Measurements from ENCODE around the gene KREMEN1. TPM values are rescaled to one million over a fixed set of nuclear protein-coding genes. Genes with fewer than 3 reads are reported as not detected.
A peak's percentile ranks its signal among the peaks of the same experiment; 100 is the strongest.
"Not testable (repeated sequence)": the region's sequence is repeated elsewhere in the genome, so short reads cannot be mapped to it uniquely, and the experiment has no call there.

KREMEN1 gene
- total RNA-seq, 1 donor from 2014 or later, result 7.1 TPM

DNA sequence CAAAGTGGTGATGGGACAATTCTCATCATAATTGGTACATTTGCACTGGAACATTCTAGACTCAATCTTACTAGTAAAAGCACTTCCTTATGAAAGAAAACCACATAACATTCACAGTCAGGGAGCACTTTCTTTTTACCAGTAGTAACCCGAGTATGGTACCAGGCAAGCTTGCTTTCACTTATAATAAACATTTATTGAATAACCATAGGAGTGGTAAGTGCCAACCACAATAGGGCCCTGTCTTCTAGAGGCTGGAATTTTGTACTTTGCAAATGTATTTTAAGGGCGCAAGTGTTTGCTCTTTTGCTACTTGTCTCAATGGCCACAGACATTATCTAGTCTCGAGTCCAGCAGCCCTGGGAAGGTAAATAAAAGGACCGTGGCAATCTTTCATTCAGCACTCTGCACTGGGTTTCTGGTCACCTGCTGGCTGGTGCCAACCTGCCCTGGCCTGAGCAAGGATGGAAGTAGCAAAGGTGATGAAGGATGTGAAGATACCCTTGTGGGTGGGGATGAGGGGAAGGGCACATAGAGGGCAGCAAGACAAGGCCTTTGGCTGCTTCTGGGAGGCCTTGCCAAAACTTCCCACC lies 35.4 kb upstream of the KREMEN1 start:
- no peaks in the 10 kb centered on the region for H3K27me3 ChIP-seq (ENCODE audit: control insufficient read depth, insufficient read depth, low read length)
- DNase-seq (ENCODE audit: low read depth), result no peak
- H3K4me3 ChIP-seq (ENCODE audit: low read depth, low read length), result no peak overlapping the region
- TF ChIP-seq, protein P1, sequence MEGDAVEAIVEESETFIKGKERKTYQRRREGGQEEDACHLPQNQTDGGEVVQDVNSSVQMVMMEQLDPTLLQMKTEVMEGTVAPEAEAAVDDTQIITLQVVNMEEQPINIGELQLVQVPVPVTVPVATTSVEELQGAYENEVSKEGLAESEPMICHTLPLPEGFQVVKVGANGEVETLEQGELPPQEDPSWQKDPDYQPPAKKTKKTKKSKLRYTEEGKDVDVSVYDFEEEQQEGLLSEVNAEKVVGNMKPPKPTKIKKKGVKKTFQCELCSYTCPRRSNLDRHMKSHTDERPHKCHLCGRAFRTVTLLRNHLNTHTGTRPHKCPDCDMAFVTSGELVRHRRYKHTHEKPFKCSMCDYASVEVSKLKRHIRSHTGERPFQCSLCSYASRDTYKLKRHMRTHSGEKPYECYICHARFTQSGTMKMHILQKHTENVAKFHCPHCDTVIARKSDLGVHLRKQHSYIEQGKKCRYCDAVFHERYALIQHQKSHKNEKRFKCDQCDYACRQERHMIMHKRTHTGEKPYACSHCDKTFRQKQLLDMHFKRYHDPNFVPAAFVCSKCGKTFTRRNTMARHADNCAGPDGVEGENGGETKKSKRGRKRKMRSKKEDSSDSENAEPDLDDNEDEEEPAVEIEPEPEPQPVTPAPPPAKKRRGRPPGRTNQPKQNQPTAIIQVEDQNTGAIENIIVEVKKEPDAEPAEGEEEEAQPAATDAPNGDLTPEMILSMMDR (IDR thresholded peaks at IDR 0.05; ENCODE audit: insufficient read depth, low read length, poor library complexity, severe bottlenecking), result no peak
- H3K36me3 ChIP-seq (ENCODE audit: control insufficient read depth, insufficient read depth, low read length), result no peaks in the 10 kb centered on the region

DNA sequence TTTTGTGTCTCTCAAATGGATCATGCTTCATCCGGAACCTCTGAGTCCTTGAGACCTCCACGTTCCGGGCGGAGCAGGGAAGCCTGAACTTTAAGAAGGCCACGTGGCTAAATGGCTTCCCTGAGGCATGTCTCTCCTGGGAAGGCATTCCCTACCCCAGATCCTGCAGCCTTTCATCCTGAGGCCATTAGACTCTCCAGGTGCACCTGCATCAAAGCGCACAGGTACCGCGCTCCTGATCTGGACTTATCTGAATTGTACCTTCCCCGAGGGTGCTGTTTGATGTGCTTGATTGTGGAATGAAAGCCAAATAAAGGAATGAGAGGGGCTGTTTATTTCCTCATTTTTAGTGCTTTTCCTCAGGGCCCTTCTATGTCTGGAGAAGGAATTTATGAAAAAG lies 33.7 kb upstream of the KREMEN1 start:
- DNase-seq (ENCODE audit: low read depth), result no peak
- Histone ChIP-seq H3K36me3 (ENCODE audit: control insufficient read depth, insufficient read depth, low read length) (no peaks in the 10 kb centered on the region), H3K27me3 (ENCODE audit: control insufficient read depth, insufficient read depth, low read length) (no peaks in the 10 kb centered on the region), H3K4me3 (ENCODE audit: low read depth, low read length) (no peak overlapping the region)
- TF ChIP-seq, protein P1 (IDR thresholded peaks at IDR 0.05; ENCODE audit: insufficient read depth, low read length, poor library complexity, severe bottlenecking), result no peak

DNA sequence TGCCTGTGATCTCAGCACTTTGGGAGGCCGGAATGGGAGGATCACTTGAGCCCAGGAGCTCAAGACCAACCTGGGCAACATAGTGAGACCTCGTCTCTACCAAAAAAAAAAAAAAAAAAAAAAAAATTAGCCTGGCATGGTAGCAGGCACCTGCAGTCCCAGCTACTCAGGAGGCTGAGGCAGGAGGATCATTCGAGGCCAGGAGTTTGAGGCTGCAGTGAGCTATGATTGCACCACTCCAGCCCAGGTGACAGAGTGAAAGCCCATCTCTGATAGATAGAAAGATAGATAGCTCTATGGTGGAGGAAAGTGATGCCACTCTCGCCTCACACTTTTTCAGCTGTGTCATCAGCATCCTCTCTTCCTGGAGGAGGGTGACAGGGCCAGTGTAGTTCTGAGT lies 33.2 kb upstream of the KREMEN1 start:
- not testable (repeated sequence) for H3K36me3 ChIP-seq (ENCODE audit: control insufficient read depth, insufficient read depth, low read length); H3K27me3 ChIP-seq (ENCODE audit: control insufficient read depth, insufficient read depth, low read length); DNase-seq (ENCODE audit: low read depth); H3K4me3 ChIP-seq (ENCODE audit: low read depth, low read length)

DNA sequence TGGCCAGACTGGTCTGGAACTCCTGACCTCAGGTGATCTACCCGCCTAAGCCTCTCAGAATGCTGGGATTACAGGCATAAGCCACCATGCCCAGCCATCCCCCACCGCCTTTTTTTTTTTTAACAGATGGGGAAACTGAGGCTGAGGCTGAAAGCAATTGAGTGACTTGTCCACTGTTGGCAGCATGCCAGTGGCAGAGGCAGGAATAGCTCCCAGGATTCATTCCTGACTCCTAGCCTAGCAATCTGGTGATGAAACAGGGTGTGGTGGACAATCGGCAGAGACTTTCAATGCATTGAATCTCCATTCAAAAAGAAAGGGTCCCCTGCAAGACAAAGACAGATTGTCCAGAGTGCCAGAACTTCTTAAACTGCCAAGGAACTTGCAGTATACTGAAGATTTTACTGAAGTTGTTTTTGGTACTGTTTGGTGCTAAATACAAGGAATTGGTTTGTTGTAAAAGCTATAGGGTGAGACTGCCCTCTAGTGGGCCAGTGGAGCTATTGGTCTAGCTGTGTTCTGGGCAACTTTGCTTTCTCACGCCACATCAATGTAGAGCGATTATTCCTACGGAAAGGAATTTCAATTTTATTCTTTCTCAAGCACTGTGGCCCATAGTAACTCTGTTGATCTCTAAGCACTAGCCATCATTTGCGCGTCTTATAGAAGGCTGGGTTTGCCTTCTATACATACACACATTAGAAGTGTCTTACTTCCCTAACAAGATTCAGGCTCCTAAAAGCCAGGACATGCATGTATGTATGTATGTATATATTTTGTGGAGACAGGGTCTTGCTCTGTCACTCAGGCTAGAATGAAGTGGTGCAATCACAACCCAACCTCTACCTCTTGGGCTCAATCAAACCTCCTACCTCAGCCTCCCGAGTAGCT lies 32.2 kb upstream of the KREMEN1 start:
- TF ChIP-seq, protein P1 (IDR thresholded peaks at IDR 0.05; ENCODE audit: insufficient read depth, low read length, poor library complexity, severe bottlenecking), result peak; percentile 95
- H3K36me3 ChIP-seq (ENCODE audit: control insufficient read depth, insufficient read depth, low read length), result no peaks in the 10 kb centered on the region
- H3K27me3 ChIP-seq (ENCODE audit: control insufficient read depth, insufficient read depth, low read length), result no peaks in the 10 kb centered on the region
- DNase-seq (ENCODE audit: low read depth), result no peak
- no peak overlapping the region for H3K4me3 ChIP-seq (ENCODE audit: low read depth, low read length)

DNA sequence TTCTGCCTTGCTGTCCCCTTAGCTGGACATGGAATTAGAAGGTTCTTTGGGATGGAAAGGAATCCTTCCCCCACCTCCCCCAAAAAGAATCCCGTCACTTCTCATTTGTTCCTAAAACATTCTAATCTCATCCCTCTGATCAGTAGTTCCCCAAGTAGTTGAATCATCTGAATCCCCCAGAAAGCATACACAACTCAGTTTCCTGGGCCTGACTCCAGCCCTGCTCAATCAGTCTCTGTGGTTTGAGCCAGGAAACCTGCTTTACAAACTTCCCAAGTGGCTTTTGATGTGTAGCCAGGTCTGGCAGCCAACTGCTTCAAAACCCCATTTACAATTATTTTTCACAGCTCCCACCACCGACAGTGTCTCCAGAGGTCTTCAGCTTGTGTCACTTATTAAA lies 31.4 kb upstream of the KREMEN1 start:
- TF ChIP-seq, protein P1 (IDR thresholded peaks at IDR 0.05; ENCODE audit: insufficient read depth, low read length, poor library complexity, severe bottlenecking), result no peak
- DNase-seq (ENCODE audit: low read depth), result no peak

DNA sequence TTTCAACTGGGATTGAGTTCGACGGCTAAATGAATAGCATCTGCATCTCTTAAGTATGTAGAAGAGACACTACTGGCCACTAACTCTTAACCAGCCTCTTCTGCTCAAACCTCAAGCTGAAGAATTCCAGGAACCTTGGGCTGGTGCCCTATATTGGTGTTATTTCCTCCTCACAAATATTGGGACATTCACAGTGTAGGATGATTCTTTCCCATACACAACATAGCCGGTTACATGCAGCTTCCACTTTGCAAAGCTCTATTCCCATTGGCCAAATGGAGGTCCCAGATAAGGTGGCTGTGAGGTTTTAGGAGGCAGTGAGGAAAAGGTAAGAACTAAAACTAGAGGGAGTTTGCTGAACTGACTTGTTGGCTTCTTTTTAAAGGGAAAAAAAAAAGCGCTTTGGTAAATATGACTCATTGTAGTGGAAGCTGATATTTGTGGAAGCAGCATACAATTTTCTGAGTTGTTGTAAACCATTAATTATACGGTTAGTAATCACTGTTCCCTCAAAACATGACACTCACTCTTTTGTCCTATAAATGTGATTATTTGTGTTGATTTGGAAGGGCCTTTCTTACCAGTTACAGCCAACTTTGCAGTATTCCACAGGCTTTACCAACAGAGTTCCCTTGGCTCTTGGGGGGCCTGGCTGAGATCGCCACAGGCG lies 28.8 kb upstream of the KREMEN1 start:
- Histone ChIP-seq H3K4me3 (ENCODE audit: low read depth, low read length) (no peak overlapping the region), H3K27me3 (ENCODE audit: control insufficient read depth, insufficient read depth, low read length) (no peaks in the 10 kb centered on the region), H3K36me3 (ENCODE audit: control insufficient read depth, insufficient read depth, low read length) (peaks cover 5% of the 10 kb centered on the region)
- TF ChIP-seq, protein P1 (IDR thresholded peaks at IDR 0.05; ENCODE audit: insufficient read depth, low read length, poor library complexity, severe bottlenecking), result no peak
- no peak for DNase-seq (ENCODE audit: low read depth)

More for the DNA sequence above, 31.4 kb upstream of the KREMEN1 start:
- H3K4me3 ChIP-seq (ENCODE audit: low read depth, low read length), result no peak overlapping the region
- H3K27me3 ChIP-seq (ENCODE audit: control insufficient read depth, insufficient read depth, low read length), result no peaks in the 10 kb centered on the region
- no peaks in the 10 kb centered on the region for H3K36me3 ChIP-seq (ENCODE audit: control insufficient read depth, insufficient read depth, low read length)

Data from kidney epithelial cell (primary cell).